SHP77 treated with DMSO at 0.1 percent for 48 hours (cell line): ENCODE measurements around the gene GRP.
A peak's percentile ranks its signal among the peaks of the same experiment; 100 is the strongest.
"Not testable (repeated sequence)": the region's sequence is repeated elsewhere in the genome, so short reads cannot be mapped to it uniquely, and the experiment has no call there.

ENCODE experiments used
- DNase-seq: peaks from one replicate; lab custom pipeline; 2025; lab: John Stamatoyannopoulos, UW

Gene GRP

GRCh38 chr18:59229701-59230443 is 9.9 kb downstream of the GRP start:
- DNase-seq: no peak

DNA sequence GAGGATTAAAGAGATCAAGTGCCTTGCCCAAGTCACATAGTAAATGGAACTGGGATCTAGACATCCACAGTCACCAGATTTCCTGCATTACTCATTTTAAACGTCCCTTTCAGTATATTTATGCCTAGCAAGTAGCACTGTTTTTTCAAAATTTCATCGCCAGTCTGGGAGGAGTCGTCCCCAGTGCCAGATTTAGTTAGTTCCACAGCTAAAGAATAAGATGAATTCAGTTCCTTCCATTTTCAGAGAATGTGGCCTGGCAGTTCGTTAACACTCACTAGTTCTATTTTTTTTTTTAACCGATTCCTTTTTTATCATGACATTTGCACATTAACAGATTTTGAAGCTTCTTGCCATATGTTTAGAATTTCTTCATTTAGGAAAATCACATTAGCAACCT is 11.2 kb downstream of the GRP start:
- no peak for DNase-seq

GRCh38 chr18:59231877-59232276 is 11.9 kb downstream of the GRP start:
- no peak for DNase-seq

- DNase-seq: no peak
These were observed 12.5 kb downstream of the GRP start for GRCh38 chr18:59232309-59233016.

DNA sequence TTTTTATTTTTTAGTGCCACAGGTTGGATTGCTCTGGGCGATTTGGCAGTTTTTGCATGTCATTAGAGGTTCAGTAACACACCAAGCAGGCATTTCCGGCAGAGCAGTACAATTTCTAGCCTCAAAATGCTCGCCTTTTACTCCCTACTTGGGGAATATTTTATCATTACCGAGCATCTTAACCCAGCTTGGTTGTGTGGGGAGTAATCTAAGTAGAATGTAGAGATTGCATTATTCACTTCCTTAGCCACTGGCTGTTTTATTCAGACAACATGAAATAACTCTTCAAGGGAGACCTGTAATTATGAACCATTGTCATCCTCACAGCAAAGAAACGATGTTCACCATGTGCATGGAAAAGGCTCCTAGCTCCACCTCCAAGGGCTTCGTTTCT is 13.1 kb downstream of the GRP start:
- DNase-seq: no peak

DNA sequence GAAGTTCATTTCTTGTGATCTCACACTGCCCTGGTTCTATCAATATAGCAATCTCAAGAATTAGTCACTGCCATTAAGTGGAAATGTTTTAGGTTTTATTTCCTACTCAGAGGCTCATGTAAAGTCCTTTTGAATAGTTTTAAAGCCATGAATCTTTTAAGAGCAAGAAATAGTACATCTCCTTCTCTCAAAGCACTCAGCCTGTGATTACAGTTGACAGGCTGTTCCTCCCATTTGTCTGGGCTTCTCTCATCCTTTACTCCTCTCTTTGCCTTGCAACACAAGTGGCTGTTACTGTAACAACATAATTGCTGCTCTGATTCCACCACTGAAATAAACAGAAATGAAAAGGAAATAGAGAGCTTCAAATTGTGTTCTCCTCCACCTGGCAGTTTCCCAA is 18.4 kb downstream of the GRP start:
- no peak for DNase-seq

DNA sequence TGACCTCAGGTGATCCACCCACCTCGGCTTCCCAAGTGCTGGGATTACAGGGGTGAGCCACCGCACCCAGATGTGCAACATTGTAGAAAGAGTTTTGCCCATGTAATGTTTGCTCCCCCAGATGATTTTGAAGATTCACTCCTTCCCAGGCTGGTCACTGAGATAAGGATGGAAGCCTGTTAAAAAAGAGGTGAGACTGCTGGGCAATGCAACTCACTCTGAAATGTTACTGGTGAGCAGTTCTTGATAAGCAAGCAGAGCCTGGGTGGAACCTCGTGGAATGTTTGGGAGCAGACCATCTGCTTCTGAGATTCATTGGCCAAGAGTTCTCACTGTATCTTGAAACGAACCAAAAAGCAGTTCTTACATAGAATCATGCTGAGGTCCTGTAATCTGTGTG is 19.7 kb downstream of the GRP start:
- DNase-seq: no peak

DNA sequence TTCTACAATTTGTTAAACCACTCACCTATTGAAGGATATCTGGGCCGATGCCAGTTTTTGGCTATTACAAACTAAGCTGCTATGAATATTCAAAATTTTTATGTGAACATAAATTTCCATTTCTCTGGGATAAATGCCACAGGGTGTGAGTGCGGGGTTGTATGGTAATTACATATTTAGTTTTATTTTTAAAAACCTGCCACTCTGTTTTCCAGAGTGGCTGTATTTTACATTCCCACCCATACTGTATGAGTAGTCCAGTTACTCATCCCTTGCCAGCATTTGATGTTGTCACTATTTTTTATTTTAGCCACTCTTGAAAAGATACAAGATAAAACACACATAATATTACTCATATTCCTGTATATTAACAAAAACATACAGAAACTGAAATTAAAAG is 22.9 kb downstream of the GRP start:
- DNase-seq: no peak

DNA sequence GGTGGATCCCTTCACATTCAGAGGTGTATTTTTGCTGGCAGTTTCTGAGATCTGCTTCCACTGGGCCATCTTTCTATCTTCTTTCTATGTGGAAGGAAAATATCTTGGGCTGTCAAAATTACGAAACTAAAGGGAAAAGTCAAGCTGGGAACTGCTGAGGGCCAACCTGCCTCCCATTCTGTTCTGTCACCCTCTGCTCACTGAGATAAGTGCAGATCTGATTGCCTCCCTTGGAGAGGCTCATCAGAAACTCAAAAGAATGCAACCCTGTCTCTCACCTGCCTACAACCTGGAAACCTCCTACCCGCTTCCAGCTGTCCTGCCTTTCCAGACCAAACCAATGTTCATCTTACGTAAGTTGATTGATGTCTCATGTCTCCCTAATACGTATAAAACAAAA is 26.8 kb downstream of the GRP start:
- no peak for DNase-seq

- peak; percentile 78 for DNase-seq
These were observed 29.3 kb downstream of the GRP start for GRCh38 chr18:59249199-59249774.

GRCh38 chr18:59255491-59255890 is 35.5 kb downstream of the GRP start:
- not testable (repeated sequence) for DNase-seq

DNA sequence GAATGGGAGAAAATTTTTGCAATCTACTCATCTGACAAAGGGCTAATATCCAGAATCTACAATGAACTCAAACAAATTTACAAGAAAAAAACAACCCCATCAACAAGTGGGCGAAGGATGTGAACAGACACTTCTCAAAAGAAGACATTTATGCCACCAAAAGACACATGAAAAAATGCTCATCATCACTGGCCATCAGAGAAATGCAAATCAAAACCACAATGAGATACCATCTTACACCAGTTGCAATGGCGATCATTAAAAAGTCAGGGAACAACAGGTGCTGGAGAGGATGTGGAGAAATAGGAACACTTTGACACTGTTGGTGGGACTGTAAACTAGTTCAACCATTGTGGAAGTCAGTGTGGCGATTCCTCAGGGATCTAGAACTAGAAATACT is 41.9 kb downstream of the GRP start:
- not testable (repeated sequence) for DNase-seq

DNA sequence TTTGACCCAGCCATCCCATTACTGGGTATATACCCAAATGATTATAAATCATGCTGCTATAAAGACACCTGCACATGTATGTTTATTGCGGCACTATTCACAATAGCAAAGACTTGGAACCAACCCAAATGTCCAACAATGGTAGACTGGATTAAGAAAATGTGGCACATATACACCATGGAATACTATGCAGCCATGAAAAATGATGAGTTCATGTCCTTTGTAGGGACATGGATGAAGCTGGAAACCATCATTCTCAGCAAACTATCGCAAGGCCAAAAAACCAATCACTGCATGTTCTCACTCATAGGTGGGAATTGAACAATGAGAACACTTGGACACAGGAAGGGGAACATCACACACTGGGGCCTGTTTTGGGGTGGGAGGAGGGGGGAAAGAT is 42.3 kb downstream of the GRP start:
- not testable (repeated sequence) for DNase-seq

GRCh38 chr18:59263661-59264060 is 43.7 kb downstream of the GRP start:
- DNase-seq: no peak

GRCh38 chr18:59264121-59264571 is 44.2 kb downstream of the GRP start:
- no peak for DNase-seq

DNA sequence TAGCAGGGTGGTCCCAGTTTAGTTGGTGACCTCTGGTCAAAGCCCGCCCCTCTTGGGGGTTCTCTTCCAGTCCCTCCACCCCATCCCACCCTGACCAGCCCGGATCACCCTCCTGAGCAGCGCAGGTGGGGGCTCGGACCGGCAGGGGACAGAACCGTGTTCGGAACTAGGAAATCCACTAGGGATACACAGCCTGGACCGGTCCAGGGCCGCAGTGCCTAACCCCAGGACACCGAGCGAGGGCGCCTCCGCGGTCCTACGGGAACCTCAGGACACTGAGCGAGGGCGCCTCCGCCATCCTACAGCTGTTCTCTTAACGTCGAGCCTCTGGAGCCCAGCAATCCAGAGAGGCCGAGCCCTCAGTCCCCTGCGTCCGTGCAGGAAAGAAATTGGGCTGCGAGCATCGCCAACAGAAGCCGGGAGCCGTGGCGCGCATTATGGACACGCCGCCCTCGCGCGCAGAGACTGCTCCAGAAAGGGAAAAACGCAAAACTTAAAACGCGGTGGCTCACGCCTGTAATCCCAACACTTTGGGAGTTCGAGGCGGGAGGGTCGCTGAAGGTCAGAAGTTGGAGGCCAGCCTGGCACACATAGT is 44.8 kb downstream of the GRP start:
- no peak for DNase-seq

GRCh38 chr18:59265246-59265973 is 45.5 kb downstream of the GRP start:
- no peak for DNase-seq

- no peak for DNase-seq
These were observed 46.0 kb downstream of the GRP start for GRCh38 chr18:59265974-59266369.

DNA sequence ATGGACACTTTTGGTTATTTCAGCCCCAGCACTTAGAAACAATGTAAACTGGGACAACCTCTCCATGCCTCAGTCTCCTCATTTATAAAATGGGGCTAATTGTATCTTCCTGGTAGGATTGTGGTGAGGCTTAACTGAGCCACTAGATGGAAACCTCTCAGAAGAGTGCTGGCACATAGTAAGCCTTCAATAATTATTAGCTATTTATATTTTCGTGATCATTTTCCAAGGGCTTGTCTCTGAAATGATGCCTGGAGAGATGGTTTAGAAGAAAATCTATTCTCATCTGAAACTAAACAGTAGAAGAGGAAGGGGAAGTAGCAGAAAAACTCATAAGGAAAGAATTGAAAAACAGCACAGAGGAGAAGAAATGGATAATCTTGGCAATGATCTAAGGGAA is 46.5 kb downstream of the GRP start:
- no peak for DNase-seq

DNA sequence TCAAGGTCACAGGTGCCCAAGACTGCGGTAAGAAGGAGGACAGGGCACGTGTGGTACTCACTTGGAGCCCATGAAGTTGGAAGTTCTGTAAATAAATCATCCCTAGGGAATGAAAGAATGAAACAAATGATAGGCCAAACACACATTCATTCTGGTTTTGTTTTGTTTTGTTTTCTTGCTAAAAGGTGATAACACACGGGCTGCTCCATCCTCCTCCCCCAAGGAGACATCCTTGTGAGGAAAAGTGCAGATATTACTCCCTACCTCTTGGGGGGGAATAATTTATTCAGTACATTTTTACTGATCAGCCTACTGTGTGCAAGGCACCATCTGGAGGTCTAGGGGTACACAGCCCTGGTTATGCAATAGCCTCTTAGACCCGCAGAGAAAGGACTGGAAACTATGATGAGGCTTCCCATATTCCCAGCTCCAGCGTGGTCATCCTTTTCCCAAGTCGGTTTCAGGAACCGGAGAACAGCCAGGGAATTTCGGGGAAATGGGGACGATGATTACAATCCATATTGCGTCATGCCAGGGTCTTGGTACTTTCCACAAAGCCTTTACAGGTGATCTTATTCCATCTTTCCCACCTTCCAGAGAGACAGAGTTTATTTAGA is 47.0 kb downstream of the GRP start:
- no peak for DNase-seq

DNA sequence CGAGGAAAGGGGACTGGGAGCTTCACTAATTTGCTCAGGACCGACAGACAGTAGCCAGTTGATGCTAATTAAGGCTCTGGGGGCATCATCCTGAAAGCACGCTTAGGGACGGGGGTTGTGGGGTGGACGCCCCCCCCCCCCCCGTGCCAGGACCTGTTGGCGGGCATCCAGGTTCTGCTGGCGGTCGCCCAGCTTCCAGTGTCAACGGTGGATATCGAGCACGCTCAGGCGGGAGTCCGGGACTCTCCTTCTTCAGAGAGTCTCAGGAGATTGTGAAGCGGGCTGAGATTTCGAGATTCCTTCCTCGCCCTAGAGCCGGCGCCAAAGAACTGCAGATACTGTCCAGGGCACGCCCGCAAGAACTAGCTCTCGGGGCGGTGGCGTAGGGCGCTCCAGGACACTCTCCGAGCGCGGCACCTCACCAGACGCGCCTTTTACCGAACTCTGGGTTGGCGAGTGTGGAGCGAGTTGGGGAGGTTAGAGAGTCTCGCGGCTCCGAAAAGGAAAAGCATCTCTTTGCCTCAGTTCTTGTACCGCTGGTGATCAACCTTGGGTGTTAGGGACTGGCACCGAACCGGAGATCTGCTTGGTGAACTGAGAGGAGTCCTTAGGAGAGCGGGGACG is 47.7 kb downstream of the GRP start:
- DNase-seq: no peak
